Head of caudate nucleus (tissue), 42 donors: ENCODE data around the gene PELI2.

Experiments used
- DNase-seq, 42 donors: peaks; one replicate each; pipeline versions ENCODE4 v3.0.0 to v3.0.0-alpha.2; 2020 to 2021; ENCODE audit warnings: mixed read lengths in 7 of 42
- intact Hi-C: fragments of 100-400 bp; cut with DNase I; formaldehyde crosslinking; loops from one replicate; pipeline ENCODE4 v1.15.0; 2022

Gene PELI2

DNA sequence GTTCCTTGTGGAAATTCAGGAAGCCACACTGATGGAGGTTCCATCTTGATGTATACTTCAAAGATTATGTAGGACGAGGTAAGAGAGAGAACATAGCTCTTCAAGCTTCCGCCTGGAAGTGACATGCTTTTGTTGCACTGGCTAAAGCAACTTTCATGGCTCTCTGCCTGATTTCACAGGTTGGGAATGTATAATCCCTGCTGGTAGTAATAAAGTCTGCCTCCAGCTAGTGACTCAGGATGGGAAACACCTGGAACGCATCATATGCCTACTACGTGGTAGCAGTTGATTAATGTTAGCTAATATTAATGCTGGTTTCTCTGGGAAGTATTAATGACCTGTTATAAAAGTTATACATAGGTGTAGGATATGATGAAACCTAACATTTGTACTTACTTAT, 71.1 kb downstream of the PELI2 start:
- intact Hi-C loops: no loop called here
- no peak for DNase-seq

DNA sequence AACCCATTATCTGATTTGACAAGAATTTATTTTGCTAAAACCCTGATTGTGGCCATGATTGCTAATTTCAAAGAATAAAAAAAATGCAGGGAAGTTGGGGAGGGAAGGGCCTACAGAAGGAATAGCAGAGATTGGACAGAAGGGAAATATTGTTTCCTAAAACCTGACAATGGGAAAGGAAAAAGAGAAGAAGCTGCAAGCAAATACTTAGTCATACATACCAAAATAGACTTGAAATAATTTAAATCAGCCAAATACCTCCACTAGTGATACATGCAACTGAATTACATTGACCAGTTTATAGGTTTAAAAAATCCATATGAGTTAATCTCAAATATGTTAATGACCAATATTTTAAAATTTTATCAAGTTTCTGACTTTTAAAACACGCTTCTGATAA, 75.1 kb downstream of the PELI2 start:
- no peak for DNase-seq
- intact Hi-C loops: no loop called here

DNA sequence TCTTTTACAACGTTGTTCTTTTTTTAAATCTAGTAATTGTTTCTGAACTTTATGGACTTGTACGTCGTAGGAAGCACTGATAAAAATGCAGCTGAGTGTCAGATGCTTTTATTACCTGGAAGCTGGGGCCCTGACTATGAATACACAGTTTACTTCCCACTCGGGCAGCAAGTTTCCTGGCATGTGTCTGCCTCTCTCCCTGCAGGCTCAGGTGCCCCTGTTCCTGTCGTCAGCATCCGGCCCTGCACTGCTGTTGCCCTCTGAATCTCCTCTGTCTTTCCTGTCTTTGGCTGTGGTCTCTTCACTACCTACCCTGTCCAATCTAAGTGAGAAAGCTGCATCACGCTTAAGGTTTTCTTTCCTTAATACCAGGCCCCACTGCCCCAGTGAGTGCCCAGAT, 75.8 kb downstream of the PELI2 start:
- intact Hi-C loops: no loop called here
- no peak for DNase-seq

DNA sequence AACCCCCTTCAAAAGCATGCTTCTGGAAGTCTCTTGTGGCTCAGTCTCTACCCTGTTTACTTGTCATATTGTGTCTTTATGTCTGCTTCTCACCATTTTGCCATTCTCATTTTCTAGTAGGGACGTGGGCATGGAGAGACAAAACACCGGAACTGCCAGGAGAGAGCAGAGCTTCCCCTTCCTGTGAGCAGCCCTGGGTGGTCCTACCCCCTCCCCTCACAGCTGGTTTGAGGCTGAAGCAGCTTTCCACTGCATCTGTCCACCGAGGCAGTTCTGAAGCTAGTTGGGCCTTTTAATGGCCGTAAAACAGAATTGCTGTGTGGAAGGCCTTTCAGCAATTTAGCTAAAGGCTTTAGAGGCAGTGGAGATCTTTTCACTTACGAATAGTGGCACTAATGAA, 77.0 kb downstream of the PELI2 start:
- DNase-seq: no peak
- intact Hi-C loops: no loop called here

DNA sequence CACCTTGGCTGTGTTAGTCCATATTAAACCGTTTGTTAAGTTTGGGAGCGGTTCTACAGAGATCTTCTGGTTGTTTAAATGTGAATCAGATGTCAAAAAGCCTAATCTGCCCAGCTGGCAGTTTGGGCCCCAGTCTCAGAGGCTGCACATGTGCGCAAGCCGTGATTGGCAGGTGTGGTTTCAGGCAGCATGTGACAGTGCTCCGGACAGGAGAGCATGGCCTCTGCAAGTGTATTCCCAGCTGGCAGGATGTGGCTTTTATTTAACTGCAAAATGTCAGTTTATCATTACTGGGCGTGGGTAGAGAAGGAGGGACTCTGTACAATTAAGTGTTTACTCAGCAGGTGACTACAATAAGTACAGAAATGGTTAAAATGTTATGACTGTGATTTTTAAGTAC, 77.5 kb downstream of the PELI2 start:
- intact Hi-C loops: no loop called here
- DNase-seq: no peak

DNA sequence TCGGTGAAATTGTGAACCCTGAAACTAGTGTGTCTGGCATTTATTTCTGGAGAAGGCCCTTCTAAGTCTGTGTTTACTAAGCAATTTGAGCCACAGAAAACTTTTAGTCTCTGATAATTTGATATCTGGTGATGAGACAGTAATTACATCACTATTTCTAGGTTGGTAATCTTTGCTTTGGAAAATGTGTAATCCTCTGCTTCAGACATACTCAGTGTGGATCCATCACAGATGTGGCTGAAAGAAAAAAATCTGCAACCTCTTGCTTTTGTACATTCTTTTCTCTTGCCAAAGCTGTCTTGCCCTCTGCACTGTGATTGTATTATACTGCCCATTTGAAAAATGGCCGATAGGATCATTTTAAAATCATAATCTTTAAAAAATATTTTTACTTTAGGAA, 78.1 kb downstream of the PELI2 start:
- no peak for DNase-seq
- intact Hi-C loops: no loop called here

DNA sequence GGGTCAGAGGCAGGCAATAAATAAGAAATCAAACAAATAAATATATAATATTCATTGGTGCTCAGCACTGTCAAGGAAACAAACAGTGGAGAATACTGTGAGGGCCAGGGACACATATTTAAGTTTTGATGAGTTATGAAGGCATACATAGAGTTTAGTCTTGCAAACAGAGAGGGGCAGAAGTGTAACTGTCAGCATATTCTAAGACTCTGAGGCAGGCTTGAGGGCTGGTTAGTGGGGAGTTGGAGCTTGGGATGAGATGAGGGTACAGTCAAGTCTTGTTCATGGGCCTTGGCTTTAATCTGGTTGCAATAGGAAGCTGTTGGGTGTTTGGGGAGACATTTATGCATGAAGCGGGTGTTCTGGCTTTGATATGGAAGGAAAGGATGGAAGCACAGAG, 78.9 kb downstream of the PELI2 start:
- intact Hi-C loops: no loop called here
- DNase-seq: no peak

DNA sequence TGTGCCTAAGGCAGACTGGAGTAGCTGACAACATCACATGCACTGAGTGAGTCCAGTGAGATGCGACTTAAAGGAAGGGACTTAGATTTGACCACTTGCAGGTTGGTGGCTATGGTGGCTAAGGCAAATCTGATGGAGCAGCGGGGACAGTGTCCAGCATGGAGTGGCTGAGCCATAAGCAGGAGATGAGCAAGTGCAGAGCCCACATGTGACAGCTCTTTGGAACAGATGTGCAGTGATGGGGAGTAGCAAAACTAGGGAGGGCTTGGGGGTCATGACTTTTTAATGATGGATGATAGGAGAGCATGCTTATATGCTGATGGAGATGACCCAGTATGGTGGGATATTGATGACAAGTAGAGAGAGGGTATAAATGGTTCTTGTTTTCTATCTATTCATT, 80.2 kb downstream of the PELI2 start:
- no peak for DNase-seq
- intact Hi-C loops: no loop called here

DNA sequence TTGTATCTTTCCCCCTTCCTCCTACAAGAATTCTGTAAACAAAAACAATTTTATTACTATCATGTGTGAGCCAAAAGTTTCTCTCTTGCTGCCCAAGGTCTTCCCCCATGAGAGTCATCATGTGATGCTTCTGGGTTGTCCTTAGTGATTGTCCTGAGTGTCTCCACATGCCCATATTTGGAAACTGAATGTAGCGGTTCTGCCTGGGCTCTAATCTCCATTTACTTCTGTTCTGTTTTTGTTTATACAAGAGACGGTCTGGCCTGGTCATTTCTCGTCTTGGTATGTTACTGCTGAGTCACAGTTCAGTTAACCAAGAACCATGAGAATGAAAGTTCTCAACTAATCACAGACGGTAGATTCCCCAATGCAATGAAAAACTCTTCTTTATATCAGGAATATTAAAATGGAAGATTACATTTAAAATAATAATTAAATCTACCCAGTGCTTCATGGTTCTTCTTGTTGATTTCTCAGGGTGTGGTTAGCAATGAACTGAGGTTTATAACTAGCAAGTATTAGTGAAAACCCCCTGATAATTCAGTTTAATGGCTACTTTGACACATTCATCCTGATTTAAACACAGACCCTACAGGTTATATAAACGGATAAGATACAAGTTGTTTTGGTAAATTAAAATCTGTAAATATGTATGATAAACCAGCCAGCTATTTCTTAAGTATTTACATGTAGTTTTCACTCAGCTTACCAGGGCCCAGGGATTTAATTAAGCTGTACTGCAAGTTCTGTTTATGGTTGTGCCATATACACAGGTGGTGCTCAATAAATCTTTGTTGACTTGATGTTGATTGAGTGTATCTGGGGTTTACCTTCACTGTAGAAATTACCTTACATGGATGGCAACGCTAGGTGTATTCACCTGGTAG, 81.1 kb downstream of the PELI2 start:
- no peak for DNase-seq
- intact Hi-C loops: no loop called here

DNA sequence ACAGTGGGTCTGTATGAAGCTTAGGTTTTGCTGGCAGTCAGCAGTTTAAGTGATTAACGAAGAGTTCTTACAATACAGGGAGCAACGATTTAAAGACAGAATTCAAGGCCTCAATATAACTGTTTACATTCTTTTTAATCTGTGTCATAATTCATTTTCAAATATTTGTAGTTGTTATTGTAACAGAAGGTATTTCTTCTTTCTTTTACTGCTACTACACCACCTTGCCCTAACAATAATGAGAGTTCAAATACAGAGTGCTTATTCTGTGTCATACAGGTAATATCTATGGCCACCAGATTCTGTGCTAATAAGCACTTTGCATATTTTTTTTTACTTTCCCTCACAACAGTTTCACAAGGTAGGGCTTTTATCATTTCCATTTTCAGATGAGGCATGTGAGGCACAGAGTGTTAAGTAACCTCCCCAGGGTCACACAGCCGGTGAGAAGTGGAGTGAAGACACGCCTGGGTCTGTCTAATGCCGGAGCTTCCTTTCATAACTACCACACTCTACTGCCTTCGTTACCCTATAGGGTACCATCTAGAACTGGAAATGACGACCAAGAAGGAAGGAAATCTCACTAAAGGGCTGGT, 81.9 kb downstream of the PELI2 start:
- DNase-seq: no peak
- intact Hi-C loops: no loop called here

DNA sequence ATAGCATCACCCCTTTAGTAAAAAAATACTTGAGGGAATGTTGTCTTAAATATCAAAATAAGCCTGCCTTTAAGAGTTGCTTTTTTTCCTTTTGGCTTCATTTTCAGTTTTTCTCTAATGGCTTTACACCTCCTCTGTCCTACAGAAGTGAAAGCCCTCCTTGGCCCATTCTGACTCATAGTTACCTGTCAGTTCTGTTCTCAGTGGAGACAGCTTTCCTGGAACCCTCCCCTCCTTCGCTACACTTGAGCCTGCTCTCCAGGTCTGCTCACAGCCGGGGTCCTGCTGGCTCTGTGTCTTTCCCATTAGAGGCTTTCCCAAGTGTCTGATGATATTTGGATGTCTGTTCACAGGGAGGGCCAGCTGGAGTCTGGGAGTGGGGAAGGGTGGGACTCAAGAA, 84.0 kb downstream of the PELI2 start:
- intact Hi-C loops: no loop called here
- DNase-seq: no peak

DNA sequence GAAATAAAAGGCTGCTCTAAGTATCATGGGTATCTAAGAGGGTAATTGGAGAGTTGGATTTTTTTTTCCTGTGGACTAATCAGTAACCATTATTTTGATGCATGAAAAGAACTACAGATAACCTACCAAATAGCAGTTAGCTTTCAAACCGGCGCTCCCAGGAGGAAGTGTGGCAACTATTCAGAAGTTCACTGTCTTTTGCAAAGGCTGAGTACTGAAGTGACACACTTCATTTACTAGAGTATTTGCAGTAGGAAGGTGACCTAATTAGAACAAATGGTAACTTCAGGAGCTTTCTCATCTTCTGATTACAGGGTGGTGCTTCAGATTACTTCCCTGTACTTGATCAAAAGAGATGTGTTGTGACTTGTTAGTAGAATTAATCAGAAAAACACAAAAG, 87.7 kb downstream of the PELI2 start:
- intact Hi-C loops: no loop called here
- DNase-seq: no peak

DNA sequence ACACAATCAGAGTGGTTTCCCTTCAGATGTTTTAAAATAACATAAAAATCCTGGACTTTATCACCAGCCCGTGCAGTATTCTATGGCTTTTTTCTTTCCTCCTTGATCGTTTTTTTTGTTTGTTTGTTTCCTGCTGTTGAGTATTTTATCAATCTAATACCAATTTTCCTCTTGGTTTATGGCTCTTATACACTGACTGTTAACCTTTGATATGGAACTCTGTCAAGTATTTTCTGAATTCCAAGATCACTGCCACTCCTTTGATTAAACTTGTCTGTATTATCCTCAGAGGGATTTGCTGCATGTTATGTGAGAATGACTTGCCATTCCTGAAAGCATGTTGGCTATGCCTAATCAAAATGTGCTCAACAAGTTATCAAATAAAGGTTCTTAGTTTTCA, 88.4 kb downstream of the PELI2 start:
- intact Hi-C loops: no loop called here
- no peak for DNase-seq

DNA sequence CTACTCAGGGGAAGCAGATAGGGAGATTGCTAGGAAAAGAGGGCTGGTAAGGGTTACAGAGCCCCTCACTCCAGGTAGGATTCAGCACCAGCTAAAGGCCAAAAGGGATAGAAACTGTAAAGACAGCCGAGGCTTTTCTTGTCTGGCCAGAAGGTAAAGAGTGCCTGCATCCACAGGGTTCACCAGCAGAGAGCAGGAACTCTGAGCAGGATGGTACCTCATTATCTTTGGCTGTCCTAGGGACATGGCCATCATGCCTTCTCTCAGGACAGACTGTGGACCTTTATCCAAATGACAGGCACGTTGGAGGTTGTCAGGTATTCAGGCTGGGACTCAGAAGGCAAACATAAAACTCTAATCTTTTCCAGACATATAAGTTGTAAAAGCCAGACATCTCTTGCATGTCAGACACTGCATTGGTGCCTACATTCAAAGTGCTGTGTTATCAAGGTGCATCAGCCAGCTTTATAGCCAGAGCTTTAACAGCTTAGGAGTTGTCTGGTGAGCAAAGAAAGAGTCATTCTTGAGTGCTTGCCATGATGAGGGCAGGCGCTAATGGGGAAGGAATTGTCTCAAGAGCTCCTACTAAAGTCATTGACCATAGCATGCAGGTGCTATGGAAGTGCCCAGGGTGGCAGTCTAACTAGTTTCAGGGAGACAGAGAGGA, 89.5 kb downstream of the PELI2 start:
- intact Hi-C loops: no loop called here
- DNase-seq: no peak

DNA sequence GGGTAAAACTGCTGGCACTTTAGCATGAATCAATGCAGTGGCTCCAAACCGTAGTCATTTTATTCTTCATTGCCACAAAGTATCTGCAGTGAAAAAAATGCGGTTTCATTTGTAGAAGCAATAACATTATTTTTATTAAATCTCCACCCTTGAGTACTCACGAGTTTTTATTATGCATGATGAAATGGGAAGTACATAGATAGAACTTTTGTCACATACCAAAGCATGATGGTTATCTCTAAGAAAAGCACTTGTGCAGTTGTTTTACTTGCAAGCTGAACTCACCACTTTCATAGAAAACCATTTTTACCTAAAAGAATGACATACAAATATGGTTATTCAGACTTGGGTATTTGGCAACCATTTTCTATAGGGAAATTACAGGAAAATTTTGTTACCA, 90.3 kb downstream of the PELI2 start:
- no peak for DNase-seq
- intact Hi-C loops: no loop called here

DNA sequence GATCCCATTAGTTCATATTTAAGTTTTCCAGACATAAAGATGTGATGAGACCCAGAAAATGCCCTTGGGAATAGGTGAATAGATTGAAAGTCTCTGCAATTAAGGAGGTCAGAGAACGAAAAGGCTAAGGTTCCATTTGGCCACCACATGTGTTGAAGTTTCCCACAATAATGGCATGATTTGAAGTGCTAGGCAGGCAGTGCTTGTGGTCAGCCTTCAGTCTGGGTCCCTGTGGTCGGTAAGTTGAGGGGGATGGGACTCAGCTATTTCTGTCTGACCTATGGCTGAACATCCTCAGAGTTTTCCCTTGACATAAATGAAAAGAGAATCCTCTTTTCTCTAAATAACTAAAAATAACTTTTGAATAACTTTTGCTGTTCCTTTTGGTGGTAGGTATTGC, 92.4 kb downstream of the PELI2 start:
- intact Hi-C loops: no loop called here

DNA sequence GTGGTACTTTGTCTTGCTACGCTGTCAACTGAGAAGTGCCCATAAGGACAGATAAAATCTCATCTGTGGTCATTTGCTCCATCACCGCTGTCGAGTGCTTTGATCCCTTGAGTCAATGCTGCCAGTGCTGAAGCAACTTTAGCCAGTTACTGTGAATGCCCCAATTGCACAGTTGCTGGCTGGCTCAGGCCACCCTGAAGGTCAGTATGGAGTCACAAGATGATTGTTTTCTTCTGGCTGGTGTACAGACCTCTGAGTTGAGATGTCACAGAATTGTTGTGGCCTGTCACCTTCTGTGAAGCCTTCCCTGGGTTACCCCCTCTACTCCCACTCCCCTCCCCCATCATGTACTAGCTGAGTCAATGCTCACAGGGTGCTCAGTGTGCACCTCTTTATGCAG, 92.9 kb downstream of the PELI2 start:
- DNase-seq: no peak
- intact Hi-C loops: no loop called here

More for the DNA sequence above, 92.4 kb downstream of the PELI2 start:
- DNase-seq: no peak

DNA sequence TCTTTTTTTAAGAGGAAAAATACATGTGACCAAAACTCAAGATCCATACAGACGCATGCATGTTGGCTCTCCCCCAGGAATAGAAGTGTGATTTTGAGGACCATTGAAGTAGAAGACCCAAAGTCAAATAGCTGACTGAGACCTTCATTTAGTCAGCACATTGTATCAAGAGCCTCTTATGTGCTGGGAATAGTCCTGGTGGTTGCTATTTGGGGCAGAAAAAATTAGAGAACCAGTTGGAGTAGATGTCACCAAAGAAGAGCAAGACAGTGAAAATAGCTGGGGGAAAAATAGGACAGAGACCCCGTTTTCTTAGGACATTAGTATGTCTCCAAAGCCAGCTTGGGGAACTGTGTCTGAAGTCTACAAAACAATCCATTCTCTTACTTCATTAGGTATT, 93.6 kb downstream of the PELI2 start:
- intact Hi-C loops: no loop called here
- no peak for DNase-seq

DNA sequence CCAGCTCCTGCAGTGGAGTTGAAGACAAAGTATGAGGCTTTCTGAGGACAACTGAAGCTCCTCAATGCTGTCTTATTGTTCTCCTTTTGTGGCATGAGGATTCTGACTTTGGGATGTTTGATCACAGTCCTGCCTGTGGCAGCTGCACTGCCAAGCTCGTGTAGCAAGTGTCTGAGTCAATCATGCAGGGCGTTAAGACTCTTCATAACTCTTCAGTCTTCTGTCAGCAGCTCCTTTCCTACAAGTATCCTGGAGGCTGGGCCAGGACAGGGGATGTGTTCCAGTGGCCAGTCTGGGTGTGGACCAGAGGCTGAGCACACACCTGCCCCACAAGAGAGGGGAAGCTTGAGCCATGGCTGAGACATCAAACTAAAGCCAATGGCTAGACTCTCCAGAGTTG, 94.3 kb downstream of the PELI2 start:
- intact Hi-C loops: no loop called here
- DNase-seq: no peak

DNA sequence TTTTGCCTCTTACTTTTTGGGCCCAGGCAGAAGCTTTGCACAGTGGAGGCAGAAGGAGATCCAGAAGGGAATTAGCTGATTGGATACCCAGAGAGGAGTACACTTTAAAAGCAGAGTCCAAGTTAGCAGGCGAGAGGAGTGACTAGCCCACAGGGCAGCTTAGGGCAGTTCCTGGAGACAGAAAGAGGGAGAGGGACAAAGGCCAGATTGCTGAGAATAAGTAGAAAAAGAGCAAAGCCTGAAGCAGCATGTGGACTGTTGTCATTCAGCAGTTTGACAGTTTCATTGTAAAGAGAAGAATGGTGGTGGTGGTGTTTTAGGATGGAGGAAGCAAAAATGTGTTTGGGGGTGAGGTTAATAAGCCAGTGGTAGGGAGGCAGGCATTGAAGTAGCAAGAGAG, 95.1 kb downstream of the PELI2 start:
- DNase-seq: no peak
- intact Hi-C loops: no loop called here

DNA sequence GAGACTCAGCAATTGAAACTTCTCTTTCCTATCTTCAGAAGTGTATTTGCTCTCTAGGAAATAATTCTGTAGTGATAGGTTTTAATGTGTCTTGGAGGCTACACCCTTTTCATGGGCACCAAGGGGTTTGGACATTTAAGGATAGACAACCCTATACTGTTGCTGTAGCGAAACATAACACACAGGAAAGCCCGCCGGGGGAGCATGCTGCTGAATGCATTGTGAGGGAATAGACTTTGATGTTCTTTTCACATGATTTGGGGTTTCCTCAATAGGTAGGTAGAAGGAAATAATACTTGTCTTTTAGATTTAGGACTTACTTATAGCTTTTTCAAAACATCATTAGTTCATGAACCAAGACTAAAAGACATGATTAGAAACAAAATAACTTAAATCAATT, 97.0 kb downstream of the PELI2 start:
- no peak for DNase-seq
- intact Hi-C loops: no loop called here
